ENCODE measurements around the gene VSIG10L2. TPM values are rescaled to one million over a fixed set of nuclear protein-coding genes. Genes with fewer than 3 reads are reported as not detected.

Gene VSIG10L2
- total RNA-seq, 1 donor from 2014 or later, result not detected

GRCh38 chr11:125967515-125967914 lies 21.7 kb downstream of the VSIG10L2 start:
- peak; percentile 3 for TF ChIP-seq CTCF (conservative IDR thresholded peaks at IDR 0.05; ENCODE audit: low read depth, low read length)
- H3K4me3 ChIP-seq (ENCODE audit: low read depth, low read length), result no peak overlapping the region
- no peak for DNase-seq (ENCODE audit: low read depth)

GRCh38 chr11:125968354-125968753 lies 22.5 kb downstream of the VSIG10L2 start:
- TF ChIP-seq CTCF (conservative IDR thresholded peaks at IDR 0.05; ENCODE audit: low read depth, low read length), result no peak
- no peak overlapping the region for H3K4me3 ChIP-seq (ENCODE audit: low read depth, low read length)
- DNase-seq (ENCODE audit: low read depth), result no peak

GRCh38 chr11:125971618-125972017 lies 25.8 kb downstream of the VSIG10L2 start:
- TF ChIP-seq CTCF (conservative IDR thresholded peaks at IDR 0.05; ENCODE audit: low read depth, low read length), result no peak
- H3K4me3 ChIP-seq (ENCODE audit: low read depth, low read length), result no peak overlapping the region
- no peak for DNase-seq (ENCODE audit: low read depth)

GRCh38 chr11:125974284-125974683 lies 28.4 kb downstream of the VSIG10L2 start:
- DNase-seq (ENCODE audit: low read depth), result no peak
- no peak overlapping the region for H3K4me3 ChIP-seq (ENCODE audit: low read depth, low read length)
- TF ChIP-seq CTCF (conservative IDR thresholded peaks at IDR 0.05; ENCODE audit: low read depth, low read length), result no peak

- no peak overlapping the region for H3K4me3 ChIP-seq (ENCODE audit: low read depth, low read length)
- TF ChIP-seq CTCF (conservative IDR thresholded peaks at IDR 0.05; ENCODE audit: low read depth, low read length), result no peak
- no peak for DNase-seq (ENCODE audit: low read depth)
Observed at GRCh38 chr11:125975634-125976033, 29.8 kb downstream of the VSIG10L2 start.

GRCh38 chr11:125976156-125976555 lies 30.3 kb downstream of the VSIG10L2 start:
- H3K4me3 ChIP-seq (ENCODE audit: low read depth, low read length), result no peak overlapping the region
- no peak for TF ChIP-seq CTCF (conservative IDR thresholded peaks at IDR 0.05; ENCODE audit: low read depth, low read length)
- no peak for DNase-seq (ENCODE audit: low read depth)

- DNase-seq (ENCODE audit: low read depth), result no peak
- no peak overlapping the region for H3K4me3 ChIP-seq (ENCODE audit: low read depth, low read length)
- TF ChIP-seq CTCF (conservative IDR thresholded peaks at IDR 0.05; ENCODE audit: low read depth, low read length), result no peak
Observed at GRCh38 chr11:125977333-125977732, 31.5 kb downstream of the VSIG10L2 start.
